GM23338 (cell line): Measurements from ENCODE around the gene SRSF7. TPM values are rescaled to one million over a fixed set of nuclear protein-coding genes. Genes with fewer than 3 reads are reported as not detected.

Source experiments
- ATAC-seq: fragments of 200-7000 bp; cut with Tn5 transposase; 3 replicates; pipeline ENCODE4 v1.9.1; 2020
- DNase-seq: peaks from one replicate; pipeline ENCODE4 v3.0.0-alpha.2; 2015; ENCODE audit warnings: low spot score
- H2AFZ ChIP-seq: fragments of 200-600 bp; sonication (generic); 2 replicates; pipeline ENCODE4 v1.8.0; 2016; ENCODE audit warnings: antibody characterized with exemption, mild to moderate bottlenecking, moderate library complexity
- H3F3A ChIP-seq: fragments of 200-600 bp; sonication (generic); replicated peaks from 2 replicates; pipeline ENCODE4 v1.8.0; 2017; ENCODE audit warnings: antibody characterized with exemption, mixed run types, low read depth
- H3K27ac ChIP-seq: fragments of 200-600 bp; sonication (generic); 2 replicates; pipeline ENCODE4 v1.6.1; 2016; ENCODE audit warnings: low read depth
- H3K27me3 ChIP-seq: fragments of 200-600 bp; sonication (generic); 2 replicates; pipeline ENCODE4 v1.8.0; 2016; ENCODE audit warnings: mild to moderate bottlenecking, mixed run types, moderate library complexity; ENCODE audit not compliant: insufficient read depth
- H3K36me3 ChIP-seq: fragments of 200-600 bp; sonication (generic); 2 replicates; pipeline ENCODE4 v1.8.0; 2016; ENCODE audit warnings: mild to moderate bottlenecking; ENCODE audit not compliant: insufficient read depth
- H3K4me1 ChIP-seq: fragments of 200-600 bp; sonication (generic); 2 replicates; pipeline ENCODE4 v1.8.0; 2016; ENCODE audit warnings: mild to moderate bottlenecking, moderate library complexity; ENCODE audit not compliant: insufficient read depth
- H3K4me2 ChIP-seq: fragments of 200-600 bp; sonication (generic); 2 replicates; pipeline ENCODE4 v1.7.1; 2017; ENCODE audit warnings: mixed run types
- H3K4me3 ChIP-seq: fragments of 200-600 bp; sonication (generic); 2 replicates; pipeline ENCODE4 v1.6.1; 2016; ENCODE audit warnings: mixed run types
- H3K79me2 ChIP-seq: fragments of 200-600 bp; sonication (generic); replicated peaks from 2 replicates; pipeline ENCODE4 v1.8.0; 2017; ENCODE audit warnings: mild to moderate bottlenecking; ENCODE audit not compliant: insufficient read depth
- H3K9me2 ChIP-seq: fragments of 200-600 bp; sonication (generic); 2 replicates; pipeline ENCODE4 v1.8.0; 2017; ENCODE audit not compliant: insufficient read depth
- H4K20me1 ChIP-seq: fragments of 200-600 bp; sonication (generic); replicated peaks from 2 replicates; pipeline ENCODE4 v1.8.0; 2017; ENCODE audit warnings: mild to moderate bottlenecking; ENCODE audit not compliant: insufficient read depth
- H3K27ac Mint-ChIP-seq: 2 replicates; pipeline ENCODE4 v1.8.0; 2020; ENCODE audit warnings: inconsistent platforms, mild to moderate bottlenecking, moderate library complexity, mixed read lengths
- H3K27me3 Mint-ChIP-seq: 3 replicates; pipeline ENCODE4 v1.8.0; 2022; ENCODE audit warnings: low read depth, mild to moderate bottlenecking, moderate library complexity, mixed read lengths, inconsistent platforms; ENCODE audit not compliant: insufficient read depth, poor library complexity
- H3K36me3 Mint-ChIP-seq: 3 replicates; pipeline ENCODE4 v1.8.0; 2021; ENCODE audit warnings: low read depth, mild to moderate bottlenecking, inconsistent platforms, moderate library complexity, mixed read lengths
- H3K4me1 Mint-ChIP-seq: 3 replicates; pipeline ENCODE4 v1.8.0; 2020; ENCODE audit warnings: mild to moderate bottlenecking, inconsistent platforms, mixed read lengths
- H3K4me3 Mint-ChIP-seq: 3 replicates; pipeline ENCODE4 v1.8.0; 2021; ENCODE audit warnings: moderate library complexity, mild to moderate bottlenecking, inconsistent platforms, mixed read lengths
- H3K9me3 Mint-ChIP-seq: 3 replicates; pipeline ENCODE4 v1.8.0; 2020; ENCODE audit warnings: moderate library complexity, mild to moderate bottlenecking, inconsistent platforms, mixed read lengths
- CREB1 ChIP-seq: fragments of 250-450 bp; sonication (Bioruptor Pico); IDR thresholded peaks from 2 replicates; pipeline ENCODE4 v1.5.0; 2020; ENCODE audit warnings: low read depth, mild to moderate bottlenecking, moderate library complexity
- CTCF ChIP-seq, 2 experiments: fragments of 200-600 bp in 1 of 2; sonication (generic) in 1 of 2; conservative IDR thresholded peaks; 2 replicates each; pipeline versions ENCODE4 v1.5.1 to v1.6.1; 2016 to 2017; ENCODE audit warnings: antibody characterized with exemption in 2 of 2, low read depth in 2 of 2, mild to moderate bottlenecking in 2 of 2, moderate library complexity in 1 of 2
- ETS1 ChIP-seq: IDR thresholded peaks from 2 replicates; pipeline ENCODE4 v1.6.1; 2016; ENCODE audit warnings: antibody characterized with exemption
- EZH2 ChIP-seq: fragments of 200-600 bp; sonication (generic); IDR thresholded peaks from one replicate; pipeline ENCODE4 v1.8.0; 2017; ENCODE audit warnings: antibody characterized with exemption, mild to moderate bottlenecking, low read depth; ENCODE audit not compliant: unreplicated experiment
- EZH2phosphoT487 ChIP-seq: fragments of 200-600 bp; sonication (generic); IDR thresholded peaks from one replicate; pipeline ENCODE4 v1.8.1; 2018; ENCODE audit warnings: antibody characterized with exemption; ENCODE audit not compliant: unreplicated experiment
- JUNB ChIP-seq: IDR thresholded peaks from one replicate; pipeline ENCODE4 v1.6.1; 2016; ENCODE audit warnings: antibody characterized with exemption; ENCODE audit not compliant: unreplicated experiment
- NANOG ChIP-seq: IDR thresholded peaks from 2 replicates; pipeline ENCODE4 v1.6.1; 2016; ENCODE audit warnings: antibody characterized with exemption, borderline replicate concordance
- POLR2AphosphoS5 ChIP-seq: IDR thresholded peaks from 2 replicates; pipeline ENCODE4 v1.6.1; 2016; ENCODE audit warnings: antibody characterized with exemption, low read depth
- REST ChIP-seq: IDR thresholded peaks from one replicate; pipeline ENCODE4 v1.6.1; 2018; ENCODE audit warnings: antibody characterized with exemption; ENCODE audit not compliant: unreplicated experiment
- STAT1 ChIP-seq: IDR thresholded peaks from one replicate; pipeline ENCODE4 v1.6.1; 2016; ENCODE audit warnings: antibody characterized with exemption; ENCODE audit not compliant: unreplicated experiment
- ZNF114 ChIP-seq: fragments of 250-450 bp; sonication (Bioruptor Pico); IDR thresholded peaks from 2 replicates; pipeline ENCODE4 v1.5.0; 2020; ENCODE audit warnings: mild to moderate bottlenecking, moderate library complexity
- ZNF331 ChIP-seq: fragments of 250-450 bp; sonication (Bioruptor Pico); IDR thresholded peaks from 2 replicates; pipeline ENCODE4 v1.5.0; 2020; ENCODE audit warnings: low read depth, mild to moderate bottlenecking, moderate library complexity
- ZNF462 ChIP-seq: fragments of 250-450 bp; sonication (Bioruptor Pico); IDR thresholded peaks from 2 replicates; pipeline ENCODE4 v1.5.0; 2020; ENCODE audit warnings: mild to moderate bottlenecking, moderate library complexity
- polyA plus RNA-seq: library from polyadenylated mRNA; unstranded; fragments of >200 nt; fragmentation: Nextera tagmentation; extraction: Ambion mirVana; gene quantifications from 2 replicates; pipeline ENCODE4 v1.2.1, GENCODE V29; 2016
- total RNA-seq: library from RNA; depleted of rRNA; stranded (reverse); fragments of >200 nt; shearing (Covaris generic); gene quantifications from 2 replicates; pipeline ENCODE4 v1.2.3, GENCODE V29; 2014

The SRSF7 gene
- total and polyA plus RNA-seq, 2 experiments from 2014 or later = 251 to 572 TPM

GRCh38 chr2:38765149-38765548 is 14.0 kb upstream of the SRSF7 start:
- H3K27me3 Mint-ChIP-seq = peaks cover 3% of the 10 kb centered on the region

More at GRCh38 chr2:38765149-38765548, 14.0 kb upstream of the SRSF7 start:
- Histone ChIP-seq H3K9me2 (no peaks in the 10 kb centered on the region), H3K27me3 (no peaks in the 10 kb centered on the region), H3K4me2 (no peak overlapping the region), H3K27ac (no peak overlapping the region), H4K20me1 (no peaks in the 10 kb centered on the region), H3K79me2 (no peaks in the 10 kb centered on the region), H3K4me1 (no peaks in the 10 kb centered on the region), H3K4me3 (no peak overlapping the region), H2AFZ (no peak overlapping the region), H3K36me3 (no peaks in the 10 kb centered on the region), H3F3A (no peaks in the 10 kb centered on the region)
- no peak for ATAC-seq
- no peak overlapping the region for H3K4me3 Mint-ChIP-seq
- TF ChIP-seq ZNF331 (CRISPR knock-in tag) (no peak), EZH2 (no peak), NANOG (no peak), REST (no peak), POLR2AphosphoS5 (no peak), ETS1 (no peak), ZNF462 (CRISPR knock-in tag) (no peak), ZNF114 (no peak), STAT1 (no peak), CTCF (conservative IDR thresholded peaks at IDR 0.05; ENCODE audit: low read depth in 2 of 2) (no peak), JUNB (no peak), CREB1 (CRISPR knock-in tag) (no peak), EZH2phosphoT487 (no peak)
- no peaks in the 10 kb centered on the region for H3K9me3 Mint-ChIP-seq
- no peak overlapping the region for H3K27ac Mint-ChIP-seq
- DNase-seq = no peak
- H3K4me1 Mint-ChIP-seq = no peaks in the 10 kb centered on the region
- H3K36me3 Mint-ChIP-seq = no peaks in the 10 kb centered on the region
